ENCODE data around the gene PLA2G15.

Gene PLA2G15

DNA sequence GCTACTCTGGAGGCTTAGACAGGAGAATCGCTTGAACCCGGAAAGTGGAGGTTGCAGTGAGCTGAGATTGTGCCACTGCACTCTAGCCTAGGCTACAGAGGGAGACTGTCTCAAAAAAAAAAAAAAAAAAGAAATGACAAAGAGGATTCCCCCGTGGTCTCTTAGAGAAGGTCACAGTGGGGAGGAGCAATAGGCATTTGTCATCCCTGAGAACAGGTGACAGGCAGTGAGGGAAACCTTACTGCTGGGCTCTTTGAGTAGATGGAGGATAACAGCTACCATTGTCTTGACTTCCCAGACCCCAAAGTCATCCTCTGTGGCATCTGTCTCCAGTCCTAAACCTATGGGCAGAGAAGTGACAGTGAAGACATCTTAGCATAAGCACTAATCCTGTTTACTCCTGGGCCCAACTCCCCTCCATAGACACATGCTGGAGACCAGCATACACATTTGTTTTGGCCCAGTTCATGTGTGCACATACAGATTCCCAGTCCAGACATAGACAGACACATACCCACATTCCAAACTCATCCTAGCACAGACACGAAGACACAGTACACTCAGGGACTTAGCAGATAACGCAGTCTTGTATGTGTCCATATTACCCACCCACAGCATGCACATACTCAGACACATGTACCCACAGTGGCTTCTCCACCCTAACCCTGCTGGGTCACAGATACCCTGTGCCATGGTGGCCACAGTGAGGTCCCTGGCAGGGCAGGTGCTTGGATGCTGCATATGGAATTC lies 11.9 kb upstream of the PLA2G15 start:
- peaks cover 7% of the 10 kb centered on the region; the same call in 1 of the 2 replicates for H3K4me1 ChIP-seq (ENCODE audit: control insufficient read depth, insufficient read depth, low read length)
- POLR2A ChIA-PET: interaction anchor here (2.2 kb wide), 1 partner anchor 147 kb away, joined by 7 read pairs; the partner anchor contains the start of gene NFATC3
- H3K27ac ChIP-seq (ENCODE audit: extremely low read depth, low read depth, low read length): no peak overlapping the region
- CTCF ChIA-PET: no interaction called here
- no peaks in the 10 kb centered on the region for H3K9me3 ChIP-seq (ENCODE audit: control insufficient read depth, insufficient read depth, low read depth, low read length)
- H3K36me3 ChIP-seq (ENCODE audit: control insufficient read depth in 2 of 2, insufficient read depth in 1 of 2, low read length in 2 of 2): peaks cover 0 to 45% of the 10 kb centered on the region in 2 experiments; a peak in 1 of 3 replicates
- peak; percentile 53 for TF ChIP-seq ZBTB20 (tag by site-specific recombination; IDR thresholded peaks at IDR 0.05)
- TF ChIP-seq, protein P1, sequence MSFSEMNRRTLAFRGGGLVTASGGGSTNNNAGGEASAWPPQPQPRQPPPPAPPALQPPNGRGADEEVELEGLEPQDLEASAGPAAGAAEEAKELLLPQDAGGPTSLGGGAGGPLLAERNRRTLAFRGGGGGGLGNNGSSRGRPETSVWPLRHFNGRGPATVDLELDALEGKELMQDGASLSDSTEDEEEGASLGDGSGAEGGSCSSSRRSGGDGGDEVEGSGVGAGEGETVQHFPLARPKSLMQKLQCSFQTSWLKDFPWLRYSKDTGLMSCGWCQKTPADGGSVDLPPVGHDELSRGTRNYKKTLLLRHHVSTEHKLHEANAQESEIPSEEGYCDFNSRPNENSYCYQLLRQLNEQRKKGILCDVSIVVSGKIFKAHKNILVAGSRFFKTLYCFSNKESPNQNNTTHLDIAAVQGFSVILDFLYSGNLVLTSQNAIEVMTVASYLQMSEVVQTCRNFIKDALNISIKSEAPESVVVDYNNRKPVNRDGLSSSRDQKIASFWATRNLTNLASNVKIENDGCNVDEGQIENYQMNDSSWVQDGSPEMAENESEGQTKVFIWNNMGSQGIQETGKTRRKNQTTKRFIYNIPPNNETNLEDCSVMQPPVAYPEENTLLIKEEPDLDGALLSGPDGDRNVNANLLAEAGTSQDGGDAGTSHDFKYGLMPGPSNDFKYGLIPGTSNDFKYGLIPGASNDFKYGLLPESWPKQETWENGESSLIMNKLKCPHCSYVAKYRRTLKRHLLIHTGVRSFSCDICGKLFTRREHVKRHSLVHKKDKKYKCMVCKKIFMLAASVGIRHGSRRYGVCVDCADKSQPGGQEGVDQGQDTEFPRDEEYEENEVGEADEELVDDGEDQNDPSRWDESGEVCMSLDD (tag by site-specific recombination; IDR thresholded peaks at IDR 0.05): no peak
- no peak overlapping the region for H3K4me3 ChIP-seq (ENCODE audit: low read depth, low read length)

GRCh38 chr16:68233835-68234187 lies 11.4 kb upstream of the PLA2G15 start:
- Histone ChIP-seq H3K9me3 (ENCODE audit: control insufficient read depth, insufficient read depth, low read depth, low read length) (no peaks in the 10 kb centered on the region), H3K4me3 (ENCODE audit: low read depth, low read length) (no peak overlapping the region), H3K4me1 (ENCODE audit: control insufficient read depth, insufficient read depth, low read length) (peaks cover 7% of the 10 kb centered on the region; the same call in 1 of the 2 replicates), H3K27ac (ENCODE audit: extremely low read depth, low read depth, low read length) (no peak overlapping the region), H3K36me3 (ENCODE audit: control insufficient read depth in 2 of 2, insufficient read depth in 1 of 2, low read length in 2 of 2) (peaks cover 0 to 42% of the 10 kb centered on the region in 2 experiments; a peak in 1 of 3 replicates)
- no peak for TF ChIP-seq ZIC2 (tag by site-specific recombination; IDR thresholded peaks at IDR 0.05)
- no peak for TF ChIP-seq ZNF266 (tag by site-specific recombination; IDR thresholded peaks at IDR 0.05; ENCODE audit: low read depth)
- TF ChIP-seq ZNF510 (tag by site-specific recombination; IDR thresholded peaks at IDR 0.05; ENCODE audit: insufficient replicate concordance): no peak
- no peak for TF ChIP-seq ZNF18 (tag by site-specific recombination; IDR thresholded peaks at IDR 0.05)
- TF ChIP-seq ZNF600 (tag by site-specific recombination; IDR thresholded peaks at IDR 0.05): no peak
- TF ChIP-seq TRIM28 (IDR thresholded peaks at IDR 0.05; ENCODE audit: borderline replicate concordance, low read length): no peak
- TF ChIP-seq SP2 (tag by site-specific recombination; IDR thresholded peaks at IDR 0.05): no peak
- CTCF ChIA-PET: interaction anchor here (0.8 kb wide), 1 partner anchor 160 kb away, joined by 3 read pairs; no protein-coding TSS in a partner anchor
- POLR2A ChIA-PET: interaction anchor here (2.2 kb wide), 1 partner anchor 148 kb away, joined by 7 read pairs; the partner anchor contains the start of gene NFATC3

- H3K4me1 ChIP-seq (ENCODE audit: control insufficient read depth, insufficient read depth, low read length): peaks cover 7% of the 10 kb centered on the region; the same call in 1 of the 2 replicates
- peaks cover 0 to 38% of the 10 kb centered on the region in 2 experiments; a peak in 1 of 3 replicates for H3K36me3 ChIP-seq (ENCODE audit: control insufficient read depth in 2 of 2, insufficient read depth in 1 of 2, low read length in 2 of 2)
- ChIA-PET POLR2A (interaction anchor here (2.2 to 3.3 kb wide), 2 partner anchors 77 to 149 kb away, joined by 7 to 17 read pairs; partner anchors contain the start of genes NFATC3, PRMT7 and SLC7A6OS), CTCF (interaction anchor here (0.5 to 0.8 kb wide), 3 partner anchors 141 to 160 kb away, joined by 3 read pairs; no protein-coding TSS in a partner anchor)
- H3K27ac ChIP-seq (ENCODE audit: extremely low read depth, low read depth, low read length): peak overlapping the region; percentile 75
- H3K9me3 ChIP-seq (ENCODE audit: control insufficient read depth, insufficient read depth, low read depth, low read length): no peaks in the 10 kb centered on the region
- H3K4me3 ChIP-seq (ENCODE audit: low read depth, low read length): peak overlapping the region; percentile 63
- TF ChIP-seq, protein P2, sequence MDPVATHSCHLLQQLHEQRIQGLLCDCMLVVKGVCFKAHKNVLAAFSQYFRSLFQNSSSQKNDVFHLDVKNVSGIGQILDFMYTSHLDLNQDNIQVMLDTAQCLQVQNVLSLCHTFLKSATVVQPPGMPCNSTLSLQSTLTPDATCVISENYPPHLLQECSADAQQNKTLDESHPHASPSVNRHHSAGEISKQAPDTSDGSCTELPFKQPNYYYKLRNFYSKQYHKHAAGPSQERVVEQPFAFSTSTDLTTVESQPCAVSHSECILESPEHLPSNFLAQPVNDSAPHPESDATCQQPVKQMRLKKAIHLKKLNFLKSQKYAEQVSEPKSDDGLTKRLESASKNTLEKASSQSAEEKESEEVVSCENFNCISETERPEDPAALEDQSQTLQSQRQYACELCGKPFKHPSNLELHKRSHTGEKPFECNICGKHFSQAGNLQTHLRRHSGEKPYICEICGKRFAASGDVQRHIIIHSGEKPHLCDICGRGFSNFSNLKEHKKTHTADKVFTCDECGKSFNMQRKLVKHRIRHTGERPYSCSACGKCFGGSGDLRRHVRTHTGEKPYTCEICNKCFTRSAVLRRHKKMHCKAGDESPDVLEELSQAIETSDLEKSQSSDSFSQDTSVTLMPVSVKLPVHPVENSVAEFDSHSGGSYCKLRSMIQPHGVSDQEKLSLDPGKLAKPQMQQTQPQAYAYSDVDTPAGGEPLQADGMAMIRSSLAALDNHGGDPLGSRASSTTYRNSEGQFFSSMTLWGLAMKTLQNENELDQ (tag by site-specific recombination; IDR thresholded peaks at IDR 0.05; ENCODE audit: low read depth): no peak
- no peak for TF ChIP-seq ZSCAN16 (tag by site-specific recombination; IDR thresholded peaks at IDR 0.05)
- no peak for TF ChIP-seq ZNF596 (tag by site-specific recombination; IDR thresholded peaks at IDR 0.05)
- TF ChIP-seq SP3 (tag by site-specific recombination; IDR thresholded peaks at IDR 0.05): peak; percentile 56
- TF ChIP-seq, protein P1 (tag by site-specific recombination; IDR thresholded peaks at IDR 0.05): no peak
- peak; percentile 70 for TF ChIP-seq FEZF1 (tag by site-specific recombination; IDR thresholded peaks at IDR 0.05)
- TF ChIP-seq ZNF239 (tag by site-specific recombination; IDR thresholded peaks at IDR 0.05): no peak
- TF ChIP-seq SP2 (tag by site-specific recombination; IDR thresholded peaks at IDR 0.05): peak; percentile 54
- 0 out of 2 replicates have a peak, but pooled peaks have one; percentile 12 for TF ChIP-seq GLIS2 (tag by site-specific recombination; IDR thresholded peaks at IDR 0.05)
- 0 out of 2 replicates have a peak, but pooled peaks have one; percentile 48 for TF ChIP-seq KLF10 (tag by site-specific recombination; IDR thresholded peaks at IDR 0.05)
- TF ChIP-seq WT1 (tag by site-specific recombination; IDR thresholded peaks at IDR 0.05): no peak
These were observed 10.7 kb upstream of the PLA2G15 start for GRCh38 chr16:68234188-68235107.

All from HEK293 (cell line).